Endothelial cell (in vitro differentiated cells): Measurements from ENCODE around the gene NEDD9. TPM values are rescaled to one million over a fixed set of nuclear protein-coding genes. Genes with fewer than 3 reads are reported as not detected.

Experiments used
- DNase-seq: peaks from one replicate; pipeline ENCODE4 v3.0.0; 2021; ENCODE audit warnings: low spot score
- H3K27ac Mint-ChIP-seq: one replicate; pipeline ENCODE4 v1.8.0; 2021; ENCODE audit warnings: mixed read lengths, inconsistent platforms; ENCODE audit not compliant: unreplicated experiment
- H3K27me3 Mint-ChIP-seq: one replicate; pipeline ENCODE4 v1.8.0; 2021; ENCODE audit warnings: mild to moderate bottlenecking, moderate library complexity, mixed read lengths, inconsistent platforms; ENCODE audit not compliant: unreplicated experiment
- H3K36me3 Mint-ChIP-seq: one replicate; pipeline ENCODE4 v1.8.0; 2021; ENCODE audit warnings: mild to moderate bottlenecking, low read depth, mixed read lengths, inconsistent platforms; ENCODE audit not compliant: unreplicated experiment
- H3K4me1 Mint-ChIP-seq: one replicate; pipeline ENCODE4 v1.8.0; 2021; ENCODE audit warnings: mild to moderate bottlenecking, mixed read lengths, inconsistent platforms; ENCODE audit not compliant: unreplicated experiment
- H3K4me3 Mint-ChIP-seq: one replicate; pipeline ENCODE4 v1.8.0; 2021; ENCODE audit warnings: mild to moderate bottlenecking, mixed read lengths, inconsistent platforms; ENCODE audit not compliant: unreplicated experiment
- H3K9me3 Mint-ChIP-seq: one replicate; pipeline ENCODE4 v1.8.0; 2021; ENCODE audit warnings: mixed read lengths, inconsistent platforms; ENCODE audit not compliant: unreplicated experiment
- CTCF ChIP-seq: fragments of 200-600 bp; sonication (generic); IDR thresholded peaks from one replicate; pipeline ENCODE4 v1.5.0; 2021; ENCODE audit warnings: antibody characterized with exemption; ENCODE audit not compliant: unreplicated experiment
- total RNA-seq: library from RNA; stranded (reverse); fragmentation: NEBNext Ultra II Directional; extraction: Animal tissue kit (Norgen Biotek cat#: 25700); gene quantifications from one replicate; pipeline ENCODE4 v1.2.1, GENCODE V29; 2021; ENCODE audit not compliant: unreplicated experiment

NEDD9 gene
- total RNA-seq, 1 donor from 2014 or later: 3.2 TPM

DNA sequence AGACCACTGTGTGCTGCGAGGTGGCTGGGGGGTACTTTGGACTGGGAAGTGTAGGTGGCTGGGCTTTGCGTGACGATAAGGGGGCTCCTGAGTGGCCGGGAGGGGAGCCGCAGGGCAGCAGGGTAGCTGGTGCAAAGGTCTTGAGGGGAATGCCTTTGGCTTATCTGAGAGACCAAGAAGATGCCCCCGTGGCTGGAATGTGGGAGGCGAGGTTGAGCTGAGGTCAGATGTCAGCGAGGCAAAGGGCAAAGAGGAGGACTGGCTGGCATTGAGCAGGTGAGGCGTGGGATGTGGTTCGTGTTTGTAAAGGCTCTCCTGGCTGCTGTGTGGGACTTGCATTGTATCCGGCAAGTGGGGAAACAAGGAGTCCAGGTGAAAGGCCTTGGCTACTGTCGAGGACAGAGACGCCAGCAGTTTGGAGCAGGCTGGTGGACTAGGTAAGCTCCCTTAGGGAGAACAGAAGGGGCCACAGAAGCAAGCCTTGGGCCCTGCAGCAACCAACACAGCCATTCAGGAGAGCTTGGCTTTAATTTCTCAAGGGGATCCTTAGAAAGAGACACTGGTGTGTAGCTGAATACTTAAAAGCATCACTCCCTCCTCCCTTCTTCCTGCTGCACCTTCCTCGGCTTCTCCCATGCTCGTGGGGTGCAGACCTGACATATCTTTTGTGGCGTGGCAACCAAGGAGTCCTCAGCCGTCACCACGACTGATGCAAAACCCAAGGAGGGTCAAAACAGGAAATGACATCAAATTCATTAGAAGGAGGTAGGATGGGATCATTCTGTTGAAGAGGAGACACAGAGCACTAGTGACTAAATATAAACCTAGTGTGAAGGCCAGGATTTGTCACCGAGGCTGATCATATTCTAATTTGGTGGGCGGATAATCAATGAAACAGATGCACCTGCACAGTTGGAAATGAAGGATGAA lies 67.5 kb downstream of the NEDD9 start:
- no peaks in the 10 kb centered on the region for H3K9me3 Mint-ChIP-seq
- TF ChIP-seq CTCF: no peak
- no peaks in the 10 kb centered on the region for H3K4me1 Mint-ChIP-seq

DNA sequence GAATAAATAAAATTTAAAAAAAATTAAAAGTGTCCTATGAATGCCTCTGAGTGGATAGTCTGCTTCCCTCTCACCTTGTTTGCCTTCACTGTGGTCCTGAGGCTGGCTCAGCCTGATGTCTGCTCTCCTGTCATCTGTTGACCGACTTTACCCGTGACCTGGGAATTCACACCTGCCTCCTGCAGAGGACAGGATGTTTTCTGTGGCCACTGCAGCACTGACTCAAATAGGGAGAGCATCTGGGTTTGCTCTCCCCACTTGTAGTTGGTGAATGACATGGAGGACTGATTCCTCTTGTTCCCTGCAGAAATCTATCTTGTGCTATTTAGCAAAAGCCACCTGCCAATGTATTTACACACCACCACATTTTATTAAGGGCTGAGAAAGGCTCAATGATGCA lies 68.5 kb downstream of the NEDD9 start:
- peaks cover 2% of the 10 kb centered on the region for H3K27me3 Mint-ChIP-seq
- no peak for DNase-seq
- H3K36me3 Mint-ChIP-seq: peaks cover 5% of the 10 kb centered on the region
- no peak overlapping the region for H3K27ac Mint-ChIP-seq
- H3K9me3 Mint-ChIP-seq: no peaks in the 10 kb centered on the region
- TF ChIP-seq CTCF: no peak
- H3K4me3 Mint-ChIP-seq: no peak overlapping the region
- no peaks in the 10 kb centered on the region for H3K4me1 Mint-ChIP-seq

More for the DNA sequence above, 67.5 kb downstream of the NEDD9 start:
- no peak overlapping the region for H3K4me3 Mint-ChIP-seq
- H3K27me3 Mint-ChIP-seq: peaks cover 2% of the 10 kb centered on the region
- peaks cover 5% of the 10 kb centered on the region for H3K36me3 Mint-ChIP-seq
- H3K27ac Mint-ChIP-seq: no peak overlapping the region
- DNase-seq: no peak

- no peak for TF ChIP-seq CTCF
- Mint-ChIP-seq H3K36me3 (peaks cover 5% of the 10 kb centered on the region), H3K4me1 (no peaks in the 10 kb centered on the region), H3K27ac (no peak overlapping the region), H3K27me3 (peaks cover 2% of the 10 kb centered on the region), H3K9me3 (no peaks in the 10 kb centered on the region), H3K4me3 (no peak overlapping the region)
- DNase-seq: no peak
Measured at GRCh38 chr6:11162262-11162661, 70.2 kb downstream of the NEDD9 start.

GRCh38 chr6:11161031-11161956 lies 71.2 kb downstream of the NEDD9 start:
- H3K4me1 Mint-ChIP-seq: no peaks in the 10 kb centered on the region
- H3K36me3 Mint-ChIP-seq: peaks cover 5% of the 10 kb centered on the region
- TF ChIP-seq CTCF: no peak
- no peak overlapping the region for H3K27ac Mint-ChIP-seq
- H3K27me3 Mint-ChIP-seq: peaks cover 2% of the 10 kb centered on the region
- DNase-seq: no peak
- no peak overlapping the region for H3K4me3 Mint-ChIP-seq
- H3K9me3 Mint-ChIP-seq: no peaks in the 10 kb centered on the region
